SJSA1 (cell line): Measurements from ENCODE around the gene SNRPA. TPM values are rescaled to one million over a fixed set of nuclear protein-coding genes. Genes with fewer than 3 reads are reported as not detected.
A peak's percentile ranks its signal among the peaks of the same experiment; 100 is the strongest.
"Not testable (repeated sequence)": the region's sequence is repeated elsewhere in the genome, so short reads cannot be mapped to it uniquely, and the experiment has no call there.

ENCODE experiments used
- DNase-seq, 2 experiments: peaks; one replicate each; pipeline ENCODE4 v3.0.0-alpha.2; 2015 to 2020; ENCODE audit warnings: low spot score in 2 of 2, low read depth in 1 of 2
- H3K27ac ChIP-seq: fragments of 250-450 bp; sonication (Bioruptor Pico); 2 replicates; pipeline ENCODE4 v1.5.1; 2020; ENCODE audit warnings: mild to moderate bottlenecking, moderate library complexity
- H3K27me3 ChIP-seq: fragments of 250-450 bp; sonication (Bioruptor Pico); replicated peaks from 2 replicates; pipeline ENCODE4 v1.5.1; 2020; ENCODE audit warnings: mild to moderate bottlenecking, moderate library complexity
- H3K36me3 ChIP-seq: fragments of 250-450 bp; sonication (Bioruptor Pico); 2 replicates; pipeline ENCODE4 v1.5.1; 2020; ENCODE audit warnings: mild to moderate bottlenecking
- H3K4me1 ChIP-seq: fragments of 250-450 bp; sonication (Bioruptor Pico); replicated peaks from 2 replicates; pipeline ENCODE4 v1.6.1; 2021; ENCODE audit warnings: mild to moderate bottlenecking
- H3K4me3 ChIP-seq: fragments of 250-450 bp; sonication (Bioruptor Pico); 2 replicates; pipeline ENCODE4 v1.5.1; 2020; ENCODE audit warnings: mild to moderate bottlenecking
- H3K9me3 ChIP-seq: fragments of 250-450 bp; sonication (Bioruptor Pico); replicated peaks from 2 replicates; pipeline ENCODE4 v1.5.1; 2020; ENCODE audit warnings: mild to moderate bottlenecking
- total RNA-seq: library from RNA; depleted of rRNA; stranded (reverse); fragments of >200 nt; shearing (Covaris generic); gene quantifications from 2 replicates; pipeline ENCODE4 v1.2.3, GENCODE V29; 2014; rRNA removed

SNRPA gene
- total RNA-seq, 1 experiment from 2014 or later: 80.2 TPM

DNA sequence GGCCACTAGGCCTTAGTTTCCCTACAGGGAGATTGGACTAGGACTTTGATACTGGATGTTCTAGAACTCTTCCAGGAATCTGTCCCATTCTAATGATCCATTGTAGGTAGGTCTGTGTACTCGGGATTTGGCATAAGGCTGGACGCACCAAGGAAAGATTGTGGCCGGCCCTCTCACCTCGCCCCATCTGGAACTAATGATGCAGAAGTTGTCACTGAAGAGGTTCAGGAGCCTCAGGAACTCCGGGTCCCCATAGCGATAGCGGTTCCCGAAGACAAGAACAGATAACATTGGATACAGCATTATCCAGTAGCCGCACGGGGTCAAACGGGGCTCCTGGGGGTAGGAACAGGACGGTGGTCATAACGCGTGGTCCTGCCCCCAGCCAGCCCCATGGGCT is 59.2 kb downstream of the SNRPA start:
- H3K27ac ChIP-seq: peak overlapping the region; percentile 44
- DNase-seq: no peak

DNA sequence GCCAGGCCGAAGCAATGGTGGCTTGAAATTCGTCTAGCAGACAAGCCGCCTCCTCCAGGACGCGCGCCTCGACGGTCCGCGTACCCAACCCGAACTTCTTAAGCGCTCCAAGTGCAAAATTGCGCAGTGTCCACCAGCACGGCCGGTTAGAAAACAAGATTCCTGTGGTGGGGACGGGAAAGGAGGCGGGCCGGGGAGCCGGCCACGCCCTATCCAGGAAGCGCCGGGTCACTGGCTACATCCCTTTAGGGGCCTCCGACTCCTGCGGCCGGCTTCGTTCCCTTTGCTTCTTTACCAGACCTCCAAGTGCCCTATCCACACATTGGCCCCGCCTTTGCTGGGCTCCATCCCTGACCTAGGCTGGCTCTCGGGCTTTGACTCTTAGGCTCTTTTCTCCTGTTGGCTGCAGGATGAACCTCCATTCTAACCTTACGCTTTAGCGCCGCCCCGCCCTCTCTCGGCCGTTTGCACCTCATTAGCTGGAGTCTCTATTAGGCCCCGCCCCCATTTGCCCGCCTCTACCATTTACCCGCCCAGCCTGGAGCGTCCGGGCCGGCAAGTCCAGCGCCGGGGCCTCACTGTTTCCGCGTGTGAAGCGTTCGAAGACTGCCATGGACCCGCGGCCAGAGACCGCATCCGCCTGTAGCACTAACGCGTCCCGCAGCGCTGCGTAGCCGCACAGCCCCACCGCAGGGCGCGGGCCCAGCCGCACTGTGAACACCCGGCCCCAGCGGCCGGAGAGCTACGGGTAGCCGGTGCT is 59.8 kb downstream of the SNRPA start:
- Histone ChIP-seq H3K4me3 (peak overlapping the region; percentile 31), H3K4me1 (peaks cover 30% of the 10 kb centered on the region), H3K27ac (peak overlapping the region; percentile 44), H3K36me3 (peaks cover 40% of the 10 kb centered on the region)
- H3K27me3 ChIP-seq, H3K9me3 ChIP-seq: not testable (repeated sequence)
- DNase-seq: peak; percentile 83 to 94

More for the DNA sequence above, 59.2 kb downstream of the SNRPA start:
- H3K9me3 ChIP-seq: no peaks in the 10 kb centered on the region
- H3K4me3 ChIP-seq: peak overlapping the region; percentile 31; the same call in 1 of the 2 replicates
- peaks cover 34% of the 10 kb centered on the region for H3K4me1 ChIP-seq
- H3K27me3 ChIP-seq: no peaks in the 10 kb centered on the region
- H3K36me3 ChIP-seq: peaks cover 47% of the 10 kb centered on the region

DNA sequence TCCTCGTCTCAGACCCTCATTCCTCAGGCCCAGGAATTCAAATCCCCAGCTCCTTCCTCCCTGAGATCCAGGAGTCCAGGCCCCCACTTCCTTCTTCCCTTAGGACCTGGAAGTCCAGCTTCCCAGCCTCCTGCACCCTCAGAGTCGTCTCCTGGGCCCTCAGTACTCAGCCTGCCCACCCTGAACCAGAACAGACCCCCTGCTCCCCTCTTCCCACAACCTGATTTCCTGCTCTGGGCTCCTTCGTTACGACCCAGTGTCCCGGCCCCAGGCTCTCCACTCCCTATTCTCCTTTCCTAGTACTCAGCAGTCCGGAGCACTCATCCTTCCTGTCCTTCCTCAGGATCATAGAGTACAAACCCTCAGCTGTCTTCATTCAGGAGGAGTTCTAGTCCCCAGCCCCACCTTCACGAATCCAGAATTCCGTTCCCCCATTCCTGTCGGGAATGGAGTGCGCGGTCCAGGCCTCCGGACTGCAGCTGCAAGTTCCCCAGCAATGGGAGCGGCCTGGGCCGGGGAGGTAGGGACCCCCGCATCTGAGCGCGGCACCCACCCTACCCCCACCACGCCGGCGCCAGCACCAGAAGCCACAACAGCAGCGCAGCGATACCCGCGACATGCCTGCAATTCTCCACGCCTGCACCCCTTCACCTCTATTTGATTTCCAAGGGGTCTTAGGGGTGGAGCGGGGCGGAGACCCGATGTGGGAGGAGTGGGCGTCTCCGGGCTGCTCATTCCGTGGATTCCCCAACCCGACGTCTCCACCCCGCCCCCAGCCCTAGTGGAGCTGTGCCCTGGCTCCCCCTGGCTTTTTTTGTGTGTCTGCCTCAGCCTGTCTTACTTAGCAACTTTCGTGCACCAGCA is 60.7 kb downstream of the SNRPA start:
- Histone ChIP-seq H3K27me3 (no peaks in the 10 kb centered on the region), H3K4me1 (peaks cover 21% of the 10 kb centered on the region), H3K4me3 (no peak overlapping the region), H3K36me3 (peaks cover 34% of the 10 kb centered on the region), H3K9me3 (no peaks in the 10 kb centered on the region), H3K27ac (no peak overlapping the region)
- DNase-seq: no peak

DNA sequence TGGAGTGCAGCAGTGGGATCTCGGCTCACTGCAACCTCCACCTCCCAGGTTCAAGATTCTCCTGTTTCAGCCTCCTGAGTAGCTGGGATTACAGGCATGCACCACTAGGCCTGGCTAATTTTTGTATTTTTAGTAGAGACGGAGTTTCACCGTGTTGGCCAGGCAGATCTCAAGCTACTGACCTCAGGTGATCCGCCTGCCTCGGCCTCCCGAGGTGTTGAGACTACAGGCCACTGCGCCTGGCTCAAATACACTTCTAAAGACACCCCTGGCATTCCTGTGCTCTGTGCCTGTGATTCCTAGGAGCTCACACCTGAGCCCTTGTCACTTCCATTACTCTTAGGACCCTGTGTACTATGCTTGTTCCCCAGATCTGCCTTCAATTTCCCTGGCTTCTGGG is 61.6 kb downstream of the SNRPA start:
- not testable (repeated sequence) for DNase-seq, H3K27me3 ChIP-seq, H3K9me3 ChIP-seq, H3K4me3 ChIP-seq, H3K27ac ChIP-seq
- Histone ChIP-seq H3K36me3 (peaks cover 27% of the 10 kb centered on the region), H3K4me1 (peaks cover 18% of the 10 kb centered on the region)

DNA sequence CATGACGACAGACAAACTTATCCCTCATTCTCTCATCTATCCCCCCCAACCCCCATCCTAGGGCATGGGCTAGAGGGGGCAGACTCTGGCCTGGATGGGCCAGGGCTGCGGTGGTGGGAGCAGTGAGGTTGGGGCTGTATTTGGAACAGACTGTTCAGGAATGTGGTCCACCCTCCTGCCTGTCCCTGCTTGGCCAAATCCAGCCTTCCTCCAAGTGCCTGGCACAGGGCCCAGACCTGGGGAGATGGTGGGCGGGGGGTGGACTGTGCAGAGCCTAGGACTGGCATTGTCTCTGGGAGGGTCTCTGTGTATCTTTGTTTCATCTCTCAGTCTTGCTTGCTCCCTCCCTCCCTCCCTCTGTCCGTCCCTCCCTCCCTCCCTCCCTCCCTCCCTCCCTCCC is 62.2 kb downstream of the SNRPA start:
- Histone ChIP-seq H3K27me3 (no peaks in the 10 kb centered on the region), H3K9me3 (no peaks in the 10 kb centered on the region), H3K27ac (no peak overlapping the region), H3K4me1 (peaks cover 18% of the 10 kb centered on the region), H3K36me3 (peaks cover 21% of the 10 kb centered on the region), H3K4me3 (no peak overlapping the region)
- DNase-seq: no peak

Other genes starting within 250 kb of the SNRPA start
- 16.2 and 16.4 TPM in 2 replicates for gene SHKBP1, start 174.3 kb upstream of the SNRPA start, total RNA-seq
- 16.5 and 23.7 TPM in 2 replicates for gene LTBP4, start 149.8 kb upstream of the SNRPA start, total RNA-seq
- gene NUMBL, start 60.6 kb upstream of the SNRPA start, total RNA-seq: 14.7 and 28.6 TPM in 2 replicates
- gene COQ8B, start 34.3 kb upstream of the SNRPA start, total RNA-seq: 29.2 and 83.7 TPM in 2 replicates
- gene ITPKC, start 34.1 kb upstream of the SNRPA start, total RNA-seq: 5.4 and 5.7 TPM in 2 replicates
- gene ACTMAP, start 726 bp upstream of the SNRPA start, total RNA-seq: 0.25 and 0.39 TPM in 2 replicates
- gene MIA, start 24.3 kb downstream of the SNRPA start, total RNA-seq: not detected in 2 replicates
- 21.4 and 28.5 TPM in 2 replicates for gene RAB4B, start 27.0 kb downstream of the SNRPA start, total RNA-seq
- gene EGLN2, start 48.0 kb downstream of the SNRPA start, total RNA-seq: 71.0 and 82.8 TPM in 2 replicates
- gene CYP2A6, start 99.2 kb downstream of the SNRPA start, total RNA-seq: not detected in 2 replicates
- not detected in 2 replicates for gene CYP2A7, start 131.0 kb downstream of the SNRPA start, total RNA-seq
- gene CYP2B6, start 240.1 kb downstream of the SNRPA start, total RNA-seq: not detected in 2 replicates